H1 (cell line): ENCODE data around the gene NRXN3. TPM values are rescaled to one million over a fixed set of nuclear protein-coding genes. Genes with fewer than 3 reads are reported as not detected.

ENCODE experiments used
- ASH2L ChIP-seq: fragments of 200-600, 300-600 bp; sonication (generic); IDR thresholded peaks from one replicate; pipeline ENCODE4 v1.7.1; 2017; ENCODE audit warnings: low read length
- EZH2 ChIP-seq: fragments of 200-600 bp; sonication (generic); IDR thresholded peaks from 2 replicates; pipeline ENCODE4 v1.7.1; 2012; ENCODE audit warnings: low read depth, mild to moderate bottlenecking, moderate library complexity, low read length, inconsistent platforms; ENCODE audit not compliant: severe bottlenecking
- KDM5A ChIP-seq: fragments of 200-600 bp; IDR thresholded peaks from 2 replicates; pipeline ENCODE4 v1.7.1; 2012; ENCODE audit warnings: mild to moderate bottlenecking, low read length, inconsistent platforms, mixed read lengths
- RAD21 ChIP-seq, 2 experiments: IDR thresholded peaks in 1 of 2; conservative IDR thresholded peaks in 1 of 2; 2 replicates each; pipeline ENCODE4 v1.6.1; 2011; ENCODE audit warnings: low read depth in 2 of 2, low read length in 2 of 2, improper control_type of control experiment in 1 of 2, inconsistent platforms in 1 of 2, mild to moderate bottlenecking in 1 of 2, moderate library complexity in 1 of 2
- RFX5 ChIP-seq: IDR thresholded peaks from 2 replicates; pipeline ENCODE4 v1.6.1; 2011; ENCODE audit warnings: low read depth, low read length, improper control_type of control experiment, borderline replicate concordance
- polyA plus RNA-seq, 7 experiments: library from polyadenylated mRNA; depleted of rRNA in 3 of 7; stranded (reverse) in 5 of 7; unstranded in 2 of 7; fragments of >200 nt in 5 of 7; fragments of 200-250 nt in 2 of 7; gene quantifications; 1 replicate in 5 of 7; 2 replicates in 1 of 7; 4 replicates in 1 of 7; pipeline versions ENCODE4 v1.2.1 to v1.2.3, GENCODE V29; 2011 to 2013; ENCODE audit warnings: missing spikeins in 2 of 7, mixed read lengths in 2 of 7
- total RNA-seq: library from RNA; stranded (reverse); fragmentation: NEBNext Ultra II Directional; extraction: Animal tissue kit (Norgen Biotek cat#: 25700); gene quantifications from 2 replicates; pipeline ENCODE4 v1.2.1, GENCODE V29; 2021

Gene NRXN3
- total and polyA plus RNA-seq, 2 of the 8 experiments (the other 6 are each of a cell fraction or from before 2014, with no cell fraction given): 2.6 to 4.1 TPM

DNA sequence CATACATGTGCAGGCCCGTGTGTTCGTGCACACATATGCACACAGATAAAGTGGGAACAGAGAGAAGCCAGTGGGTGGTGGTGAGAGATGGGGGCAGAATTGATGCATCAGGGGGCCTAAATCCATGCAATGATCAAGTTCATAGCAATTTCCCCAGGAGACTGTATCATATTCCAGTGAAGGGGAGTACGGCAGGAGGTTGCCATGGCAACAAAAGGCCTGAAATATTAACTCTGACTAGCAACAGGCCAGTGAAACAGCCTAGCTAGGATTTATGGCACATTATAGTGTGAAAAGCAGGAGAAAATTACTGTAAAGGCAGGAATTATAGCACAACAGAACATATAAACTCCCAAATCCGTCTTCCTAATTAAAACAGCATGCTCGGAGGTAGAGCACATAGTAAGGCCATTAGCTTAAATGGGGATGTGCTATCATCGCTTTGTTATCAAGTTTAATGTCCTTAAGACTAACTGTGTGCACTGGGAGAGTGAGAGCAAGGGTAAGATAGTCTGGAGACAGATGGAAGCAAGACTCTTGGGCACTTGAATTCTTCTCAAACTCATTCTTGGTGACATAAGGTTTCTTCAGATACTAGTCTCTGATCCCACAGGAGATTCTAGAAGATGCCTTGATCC lies 1234.8 kb downstream of the NRXN3 start (continued):
- TF ChIP-seq RAD21 (IDR thresholded peaks at IDR 0.05 in 1 of 2, conservative IDR thresholded peaks at IDR 0.05 in 1 of 2; ENCODE audit: low read depth in 2 of 2, low read length in 2 of 2) (no peak), ASH2L (no peak), EZH2 (no peak), KDM5A (no peak), RFX5 (no peak)
